GM10847 (cell line): ENCODE results near the gene TP53TG5.

Source experiments
- POLR2A ChIP-seq: IDR thresholded peaks from 2 replicates; pipeline ENCODE4 v1.6.1; 2011; ENCODE audit not compliant: insufficient read length; ENCODE audit errors: extremely low read depth

The TP53TG5 gene

GRCh38 chr20:45336530-45337366, 41.4 kb downstream of the TP53TG5 start:
- TF ChIP-seq POLR2A = no peak

DNA sequence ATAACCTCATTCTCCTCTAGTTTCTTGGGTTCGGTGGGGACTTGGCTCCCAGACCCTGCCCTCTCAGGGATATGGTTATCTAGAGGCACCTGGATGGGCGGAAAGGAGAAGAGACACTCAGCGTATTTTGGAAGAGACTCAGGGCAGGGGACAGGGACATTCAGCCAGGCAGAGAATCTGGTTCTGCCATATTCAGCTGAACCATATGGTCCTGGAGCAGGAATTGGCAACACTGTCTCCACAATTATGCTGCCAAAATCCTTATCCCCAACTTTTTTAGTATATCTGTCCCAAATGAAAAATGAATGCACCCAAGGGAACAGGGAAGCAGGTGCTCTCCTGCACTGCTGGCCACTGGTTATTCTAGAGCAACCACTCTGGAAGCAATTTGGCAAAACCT, 47.6 kb downstream of the TP53TG5 start:
- TF ChIP-seq POLR2A = no peak

GRCh38 chr20:45329497-45330319, 48.4 kb downstream of the TP53TG5 start:
- TF ChIP-seq POLR2A = no peak

DNA sequence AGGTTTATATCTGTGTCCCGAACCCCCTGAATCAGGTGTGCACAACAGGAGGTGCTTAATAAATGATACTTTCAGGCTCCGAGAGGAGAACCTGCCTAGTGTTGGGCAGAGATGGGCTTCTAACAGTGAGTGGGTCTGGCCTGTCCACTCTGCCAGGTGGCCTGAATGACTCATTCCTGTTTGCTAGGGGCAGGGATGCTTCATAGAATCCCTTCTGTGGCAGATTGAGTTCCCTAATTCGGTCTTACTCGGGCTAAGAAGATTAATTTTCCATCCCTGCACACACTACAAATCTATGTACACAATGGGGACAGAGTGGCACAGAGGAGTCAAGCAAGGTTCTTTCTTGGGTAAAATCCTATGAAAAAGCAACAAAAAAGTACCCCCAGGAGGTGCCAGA, 49.7 kb downstream of the TP53TG5 start:
- TF ChIP-seq POLR2A = no peak

- no peak for TF ChIP-seq POLR2A
Measured at GRCh38 chr20:45325371-45325770, 52.8 kb downstream of the TP53TG5 start.

DNA sequence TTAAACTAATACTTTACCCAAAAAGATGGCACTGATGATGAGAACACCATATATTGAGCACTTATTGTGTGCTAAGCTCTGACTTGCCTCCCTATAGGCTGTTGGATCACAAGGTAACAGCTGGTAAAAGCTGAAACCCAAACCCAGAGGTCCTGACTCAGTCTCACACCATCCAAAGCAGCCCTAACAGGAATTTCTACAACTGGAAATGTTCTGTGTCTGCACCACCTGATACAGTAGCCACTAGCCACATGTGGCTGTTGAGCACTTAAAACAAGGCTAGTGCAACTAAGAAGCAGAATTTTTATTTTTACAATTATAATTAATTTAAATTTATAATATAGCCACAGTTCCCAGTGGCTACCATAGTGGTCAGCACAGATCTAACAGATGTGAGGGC, 54.4 kb downstream of the TP53TG5 start:
- TF ChIP-seq POLR2A = no peak

- no peak for TF ChIP-seq POLR2A
Measured at GRCh38 chr20:45322952-45323383, 55.2 kb downstream of the TP53TG5 start.
